Measurements from ENCODE around the gene EEF1E1. TPM values are rescaled to one million over a fixed set of nuclear protein-coding genes. Genes with fewer than 3 reads are reported as not detected.

The EEF1E1 gene
- total and polyA plus RNA-seq, 9 of the 15 experiments (the other 6 are each of a cell fraction or from before 2014, with no cell fraction given), result 135 to 1,355 (median 327) TPM

DNA sequence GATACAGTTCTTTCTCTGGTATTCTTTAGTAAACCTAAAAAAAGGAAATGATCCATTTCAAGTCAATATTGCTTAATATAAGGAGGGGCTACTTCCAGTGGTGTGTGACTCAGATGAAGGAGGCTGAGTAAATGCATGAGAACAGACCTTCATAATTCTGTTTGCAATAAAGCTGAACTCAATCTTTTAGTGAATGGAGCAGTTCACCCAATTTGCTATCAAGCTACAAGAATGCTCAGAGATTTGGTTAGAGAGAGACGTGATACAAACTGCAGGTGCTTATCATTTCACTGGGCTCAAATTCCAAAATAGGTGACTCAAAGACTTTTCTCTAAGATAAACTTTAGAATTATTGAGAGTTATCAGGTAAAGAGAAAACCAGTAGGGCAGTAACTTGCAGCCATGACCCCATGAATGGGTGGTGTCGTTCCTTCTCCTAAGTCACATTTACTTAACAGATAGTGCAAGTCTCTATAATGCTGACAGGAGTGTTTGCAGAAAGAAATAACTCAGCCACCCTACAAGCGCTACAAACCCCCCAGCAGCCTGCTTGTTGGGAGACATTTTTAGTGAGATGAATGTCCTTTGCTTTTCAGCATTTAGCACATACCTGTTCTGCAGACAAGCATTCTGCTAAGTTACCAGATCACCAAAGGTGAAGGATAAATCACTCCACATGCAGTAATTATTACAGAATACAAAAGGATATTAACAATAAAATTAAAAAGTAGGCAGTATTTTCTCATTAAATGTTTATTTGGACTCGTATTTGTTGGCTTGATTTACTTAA is 21.8 kb downstream of the EEF1E1 start:
- Histone ChIP-seq H2AFZ (ENCODE audit: low read depth, low read length) (no peak overlapping the region), H3K27ac (ENCODE audit: extremely low read depth, low read depth, low read length) (no peak overlapping the region), H3K79me2 (ENCODE audit: control insufficient read depth, insufficient read depth, low read length) (peaks cover 41% of the 10 kb centered on the region), H3K27me3 (ENCODE audit: control insufficient read depth in 2 of 2, insufficient read depth in 2 of 2, low read length in 2 of 2) (no peaks in the 10 kb centered on the region), H3K9me3 (replicated peaks; ENCODE audit: control insufficient read depth, insufficient read depth, low read depth, low read length) (no peaks in the 10 kb centered on the region), H3K4me2 (ENCODE audit: insufficient read depth, low read length) (no peak overlapping the region), H3K36me3 (ENCODE audit: control insufficient read depth, insufficient read depth, low read length) (peaks cover 71% of the 10 kb centered on the region), H3K4me3 (no peak overlapping the region), H4K20me1 (replicated peaks; ENCODE audit: control insufficient read depth, insufficient read depth, low read length) (peaks cover 3% of the 10 kb centered on the region; the same call in 1 of the 2 replicates), H3K9ac (ENCODE audit: insufficient read depth in 1 of 2, low read depth in 2 of 2, low read length in 2 of 2) (no peak overlapping the region), H3K9me1 (ENCODE audit: control insufficient read depth, insufficient read depth, low read length) (no peaks in the 10 kb centered on the region), H3K4me1 (replicated peaks in 1 of 2; ENCODE audit: control insufficient read depth in 2 of 2, insufficient read depth in 2 of 2, low read length in 2 of 2) (peaks cover 0 to 22% of the 10 kb centered on the region in 2 experiments; a peak in 3 of 5 replicates)
- intact Hi-C loops (cut with micrococcal nuclease) (no loop called here), in situ Hi-C loops (cut with MboI) (no loop called here)
- ChIA-PET POLR2A (interaction anchor here (1.1 to 1.4 kb wide), 2 partner anchors 13 to 16 kb away, joined by 3 to 4 read pairs; partner anchors contain the start of gene BLOC1S5), CTCF (ENCODE audit: low intra/inter-chr PET ratio) (no interaction called here)
- 38% methylated on average over 4 of the region's 4 CpGs for WGBS (ENCODE audit: insufficient coverage, low coverage, missing lambda C conversion rate)
- FAIRE-seq (no peak), DNase-seq (ENCODE audit: extremely low read depth in 1 of 4, low spot score in 3 of 4) (peak in 1 of 4 experiments; percentile 46), ATAC-seq (peak; percentile 22)
- TSS peak; percentile 0 for BruUV-seq (replicated peaks)
- TF ChIP-seq, protein P1, sequence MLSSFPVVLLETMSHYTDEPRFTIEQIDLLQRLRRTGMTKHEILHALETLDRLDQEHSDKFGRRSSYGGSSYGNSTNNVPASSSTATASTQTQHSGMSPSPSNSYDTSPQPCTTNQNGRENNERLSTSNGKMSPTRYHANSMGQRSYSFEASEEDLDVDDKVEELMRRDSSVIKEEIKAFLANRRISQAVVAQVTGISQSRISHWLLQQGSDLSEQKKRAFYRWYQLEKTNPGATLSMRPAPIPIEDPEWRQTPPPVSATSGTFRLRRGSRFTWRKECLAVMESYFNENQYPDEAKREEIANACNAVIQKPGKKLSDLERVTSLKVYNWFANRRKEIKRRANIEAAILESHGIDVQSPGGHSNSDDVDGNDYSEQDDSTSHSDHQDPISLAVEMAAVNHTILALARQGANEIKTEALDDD (IDR thresholded peaks at IDR 0.05), result peak; percentile 72; the same call in 1 of the 2 replicates
- peak; percentile 61 for TF ChIP-seq RBM22 (IDR thresholded peaks at IDR 0.05; ENCODE audit: low read depth, low read length, poor library complexity, severe bottlenecking)
- TF ChIP-seq CEBPB (tag; IDR thresholded peaks at IDR 0.05), result peak; percentile 58
- no peak for TF ChIP-seq ZNF717 (CRISPR knock-in tag; IDR thresholded peaks at IDR 0.05)
- TF ChIP-seq, protein P2, sequence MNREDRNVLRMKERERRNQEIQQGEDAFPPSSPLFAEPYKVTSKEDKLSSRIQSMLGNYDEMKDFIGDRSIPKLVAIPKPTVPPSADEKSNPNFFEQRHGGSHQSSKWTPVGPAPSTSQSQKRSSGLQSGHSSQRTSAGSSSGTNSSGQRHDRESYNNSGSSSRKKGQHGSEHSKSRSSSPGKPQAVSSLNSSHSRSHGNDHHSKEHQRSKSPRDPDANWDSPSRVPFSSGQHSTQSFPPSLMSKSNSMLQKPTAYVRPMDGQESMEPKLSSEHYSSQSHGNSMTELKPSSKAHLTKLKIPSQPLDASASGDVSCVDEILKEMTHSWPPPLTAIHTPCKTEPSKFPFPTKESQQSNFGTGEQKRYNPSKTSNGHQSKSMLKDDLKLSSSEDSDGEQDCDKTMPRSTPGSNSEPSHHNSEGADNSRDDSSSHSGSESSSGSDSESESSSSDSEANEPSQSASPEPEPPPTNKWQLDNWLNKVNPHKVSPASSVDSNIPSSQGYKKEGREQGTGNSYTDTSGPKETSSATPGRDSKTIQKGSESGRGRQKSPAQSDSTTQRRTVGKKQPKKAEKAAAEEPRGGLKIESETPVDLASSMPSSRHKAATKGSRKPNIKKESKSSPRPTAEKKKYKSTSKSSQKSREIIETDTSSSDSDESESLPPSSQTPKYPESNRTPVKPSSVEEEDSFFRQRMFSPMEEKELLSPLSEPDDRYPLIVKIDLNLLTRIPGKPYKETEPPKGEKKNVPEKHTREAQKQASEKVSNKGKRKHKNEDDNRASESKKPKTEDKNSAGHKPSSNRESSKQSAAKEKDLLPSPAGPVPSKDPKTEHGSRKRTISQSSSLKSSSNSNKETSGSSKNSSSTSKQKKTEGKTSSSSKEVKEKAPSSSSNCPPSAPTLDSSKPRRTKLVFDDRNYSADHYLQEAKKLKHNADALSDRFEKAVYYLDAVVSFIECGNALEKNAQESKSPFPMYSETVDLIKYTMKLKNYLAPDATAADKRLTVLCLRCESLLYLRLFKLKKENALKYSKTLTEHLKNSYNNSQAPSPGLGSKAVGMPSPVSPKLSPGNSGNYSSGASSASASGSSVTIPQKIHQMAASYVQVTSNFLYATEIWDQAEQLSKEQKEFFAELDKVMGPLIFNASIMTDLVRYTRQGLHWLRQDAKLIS (CRISPR knock-in tag; IDR thresholded peaks at IDR 0.05), result no peak
- TF ChIP-seq XRCC5 (IDR thresholded peaks at IDR 0.05; ENCODE audit: low read depth, low read length), result no peak
- TF ChIP-seq KDM1A (IDR thresholded peaks at IDR 0.05), result peak; percentile 18 to 61; a peak in 2 of 4 replicates
- TF ChIP-seq TAL1 (IDR thresholded peaks at IDR 0.05), result peak; percentile 19; the same call in 1 of the 2 replicates
- TF ChIP-seq CEBPG (CRISPR knock-in tag; IDR thresholded peaks at IDR 0.05), result no peak; the same call in 1 of the 2 replicates
- TF ChIP-seq CEBPG (tag; conservative IDR thresholded peaks at IDR 0.05 in 1 of 2, IDR thresholded peaks at IDR 0.05 in 1 of 2), result peak; percentile 12 to 54; a peak in 1 of 4 replicates
- TF ChIP-seq ZNF24 (IDR thresholded peaks at IDR 0.05), result no peak
- TF ChIP-seq MAZ (CRISPR knock-in tag; conservative IDR thresholded peaks at IDR 0.05 in 1 of 2, IDR thresholded peaks at IDR 0.05 in 1 of 2), result no peak
- TF ChIP-seq ZNF133 (CRISPR knock-in tag; IDR thresholded peaks at IDR 0.05), result no peak
- no peak for TF ChIP-seq NCOA2 (IDR thresholded peaks at IDR 0.05; ENCODE audit: partially characterized antibody in 2 of 2)
- no peak for TF ChIP-seq ARHGAP35 (IDR thresholded peaks at IDR 0.05; ENCODE audit: partially characterized antibody)
- no peak for TF ChIP-seq ZNF165 (CRISPR knock-in tag; IDR thresholded peaks at IDR 0.05; ENCODE audit: borderline replicate concordance)
- no peak for TF ChIP-seq ETV1 (tag; conservative IDR thresholded peaks at IDR 0.05; ENCODE audit: low read depth)
